Smooth muscle cell (in vitro differentiated cells): ENCODE measurements around the gene BEST3. TPM values are rescaled to one million over a fixed set of nuclear protein-coding genes. Genes with fewer than 3 reads are reported as not detected.

Experiments used
- DNase-seq: peaks from one replicate; lab custom pipeline; 2025; ENCODE audit not compliant: unreplicated experiment; lab: John Stamatoyannopoulos, UW
- H2AFZ ChIP-seq: fragments of 200-600 bp; sonication (generic); 2 replicates; pipeline ENCODE4 v1.6.0; 2016; ENCODE audit warnings: antibody characterized with exemption, low read depth, mild to moderate bottlenecking
- H3F3A ChIP-seq: fragments of 200-600 bp; sonication (generic); 2 replicates; pipeline ENCODE4 v1.6.0; 2017; ENCODE audit warnings: antibody characterized with exemption, low read depth
- H3K27ac ChIP-seq: fragments of 200-600 bp; sonication (generic); 2 replicates; pipeline ENCODE4 v1.5.1; 2016; ENCODE audit warnings: low read depth, mild to moderate bottlenecking
- H3K27me3 ChIP-seq: fragments of 200-600 bp; sonication (generic); 2 replicates; pipeline ENCODE4 v1.6.1; 2016; ENCODE audit warnings: low read depth, mild to moderate bottlenecking
- H3K36me3 ChIP-seq: fragments of 200-600 bp; sonication (generic); 2 replicates; pipeline ENCODE4 v1.5.1; 2016; ENCODE audit warnings: low read depth
- H3K4me1 ChIP-seq: fragments of 200-600 bp; sonication (generic); 2 replicates; pipeline ENCODE4 v1.5.1; 2016; ENCODE audit warnings: low read depth
- H3K4me2 ChIP-seq: fragments of 200-600 bp; sonication (generic); 2 replicates; pipeline ENCODE4 v1.6.0; 2016; ENCODE audit warnings: mild to moderate bottlenecking
- H3K4me3 ChIP-seq: fragments of 200-600 bp; sonication (generic); 2 replicates; pipeline ENCODE4 v1.5.1; 2016; ENCODE audit warnings: mild to moderate bottlenecking
- H3K79me2 ChIP-seq: fragments of 200-600 bp; sonication (generic); 2 replicates; pipeline ENCODE4 v1.6.0; 2016; ENCODE audit warnings: low read depth, mild to moderate bottlenecking
- H3K9ac ChIP-seq: fragments of 200-600 bp; sonication (generic); 2 replicates; pipeline ENCODE4 v1.6.0; 2016; ENCODE audit warnings: low read depth
- H3K9me3 ChIP-seq: fragments of 200-600 bp; sonication (generic); replicated peaks from 2 replicates; pipeline ENCODE4 v1.5.1; 2016; ENCODE audit warnings: low read depth
- H4K20me1 ChIP-seq: fragments of 200-600 bp; sonication (generic); 2 replicates; pipeline ENCODE4 v1.6.0; 2016; ENCODE audit warnings: low read depth
- WGBS: methylation state at CpG from one replicate; pipeline ENCODE4 v1.1.7; 2016; ENCODE audit warnings: low lambda C conversion rate; 5-methylcytosine and 5-hydroxymethylcytosine counted together
- polyA plus RNA-seq: library from polyadenylated mRNA; unstranded; fragments of >200 nt; fragmentation: Nextera tagmentation; extraction: Ambion mirVana; gene quantifications from 2 replicates; pipeline ENCODE4 v1.2.1, GENCODE V29; 2016
- total RNA-seq: library from RNA; depleted of rRNA; stranded (reverse); fragments of >200 nt; gene quantifications from 2 replicates; pipeline ENCODE4 v1.2.3, GENCODE V29; 2014
- TF ChIP-seq, protein P1 (sequence below): fragments of 200-600 bp; sonication (generic); IDR thresholded peaks from 2 replicates; pipeline ENCODE4 v1.5.1; 2017; ENCODE audit warnings: borderline replicate concordance, mild to moderate bottlenecking, antibody characterized with exemption; ENCODE audit not compliant: insufficient read depth, poor library complexity, severe bottlenecking

BEST3 gene
- total and polyA plus RNA-seq, 2 experiments from 2014 or later, result 4.0 TPM; not detected in 1

GRCh38 chr12:69703146-69703642 is 4.1 kb upstream of the BEST3 start:
- no peak overlapping the region for H3K4me3 ChIP-seq
- DNase-seq, result no peak
- TF ChIP-seq, protein P1, sequence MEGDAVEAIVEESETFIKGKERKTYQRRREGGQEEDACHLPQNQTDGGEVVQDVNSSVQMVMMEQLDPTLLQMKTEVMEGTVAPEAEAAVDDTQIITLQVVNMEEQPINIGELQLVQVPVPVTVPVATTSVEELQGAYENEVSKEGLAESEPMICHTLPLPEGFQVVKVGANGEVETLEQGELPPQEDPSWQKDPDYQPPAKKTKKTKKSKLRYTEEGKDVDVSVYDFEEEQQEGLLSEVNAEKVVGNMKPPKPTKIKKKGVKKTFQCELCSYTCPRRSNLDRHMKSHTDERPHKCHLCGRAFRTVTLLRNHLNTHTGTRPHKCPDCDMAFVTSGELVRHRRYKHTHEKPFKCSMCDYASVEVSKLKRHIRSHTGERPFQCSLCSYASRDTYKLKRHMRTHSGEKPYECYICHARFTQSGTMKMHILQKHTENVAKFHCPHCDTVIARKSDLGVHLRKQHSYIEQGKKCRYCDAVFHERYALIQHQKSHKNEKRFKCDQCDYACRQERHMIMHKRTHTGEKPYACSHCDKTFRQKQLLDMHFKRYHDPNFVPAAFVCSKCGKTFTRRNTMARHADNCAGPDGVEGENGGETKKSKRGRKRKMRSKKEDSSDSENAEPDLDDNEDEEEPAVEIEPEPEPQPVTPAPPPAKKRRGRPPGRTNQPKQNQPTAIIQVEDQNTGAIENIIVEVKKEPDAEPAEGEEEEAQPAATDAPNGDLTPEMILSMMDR, result no peak
- no peak overlapping the region for H2AFZ ChIP-seq
- H3K4me2 ChIP-seq, result no peak overlapping the region
- H3F3A ChIP-seq, result no peaks in the 10 kb centered on the region
- no peaks in the 10 kb centered on the region for H3K36me3 ChIP-seq
- H3K79me2 ChIP-seq, result no peaks in the 10 kb centered on the region
- H3K9me3 ChIP-seq, result no peaks in the 10 kb centered on the region
- peaks cover 2% of the 10 kb centered on the region for H3K4me1 ChIP-seq
- no peak overlapping the region for H3K27ac ChIP-seq
- WGBS, result no CpG with 5 or more reads among the region's 1 CpG
- no peaks in the 10 kb centered on the region for H3K27me3 ChIP-seq
- H4K20me1 ChIP-seq, result no peaks in the 10 kb centered on the region
- H3K9ac ChIP-seq, result no peak overlapping the region

DNA sequence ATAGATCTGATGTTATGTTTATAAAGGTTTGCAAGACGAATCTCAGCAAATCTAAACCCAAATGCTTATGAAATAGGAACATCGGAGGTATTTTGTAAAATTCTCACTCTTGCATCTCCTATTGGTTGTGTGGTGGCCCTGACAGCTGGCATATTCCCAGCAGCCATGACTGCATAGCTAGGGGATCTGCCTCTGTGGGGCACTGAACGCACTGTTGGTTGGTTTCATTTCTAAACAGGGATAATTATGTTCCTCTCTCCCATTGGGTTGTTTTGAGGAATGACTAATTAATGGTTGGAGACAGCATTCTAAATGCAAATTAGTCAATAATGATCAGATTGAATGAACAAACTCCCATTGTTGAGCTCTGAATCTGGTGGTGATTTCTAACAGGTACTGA is 2.7 kb upstream of the BEST3 start:
- no peaks in the 10 kb centered on the region for H4K20me1 ChIP-seq
- H2AFZ ChIP-seq, result peak overlapping the region; percentile 18
- no peaks in the 10 kb centered on the region for H3F3A ChIP-seq
- DNase-seq, result no peak
- H3K4me2 ChIP-seq, result no peak overlapping the region
- no peaks in the 10 kb centered on the region for H3K9me3 ChIP-seq
- H3K4me1 ChIP-seq, result peaks cover 14% of the 10 kb centered on the region
- no peaks in the 10 kb centered on the region for H3K36me3 ChIP-seq
- WGBS, result 93% methylated on average over 3 of the region's 3 CpGs
- H3K9ac ChIP-seq, result no peak overlapping the region
- no peaks in the 10 kb centered on the region for H3K27me3 ChIP-seq
- no peaks in the 10 kb centered on the region for H3K79me2 ChIP-seq
- TF ChIP-seq, protein P1, result no peak
- H3K27ac ChIP-seq, result no peak overlapping the region
- no peak overlapping the region for H3K4me3 ChIP-seq

GRCh38 chr12:69698054-69698453 is 1.0 kb downstream of the BEST3 start:
- H4K20me1 ChIP-seq, result no peaks in the 10 kb centered on the region
- no peaks in the 10 kb centered on the region for H3F3A ChIP-seq
- H3K4me3 ChIP-seq, result no peak overlapping the region
- DNase-seq, result no peak
- WGBS, result 91% methylated on average over 2 of the region's 2 CpGs
- no peak overlapping the region for H3K4me2 ChIP-seq
- H2AFZ ChIP-seq, result no peak overlapping the region
- H3K27me3 ChIP-seq, result no peaks in the 10 kb centered on the region
- no peaks in the 10 kb centered on the region for H3K9me3 ChIP-seq
- no peak overlapping the region for H3K27ac ChIP-seq
- H3K79me2 ChIP-seq, result no peaks in the 10 kb centered on the region
- no peaks in the 10 kb centered on the region for H3K36me3 ChIP-seq
- H3K9ac ChIP-seq, result no peak overlapping the region
- H3K4me1 ChIP-seq, result peaks cover 26% of the 10 kb centered on the region
- TF ChIP-seq, protein P1, result no peak

DNA sequence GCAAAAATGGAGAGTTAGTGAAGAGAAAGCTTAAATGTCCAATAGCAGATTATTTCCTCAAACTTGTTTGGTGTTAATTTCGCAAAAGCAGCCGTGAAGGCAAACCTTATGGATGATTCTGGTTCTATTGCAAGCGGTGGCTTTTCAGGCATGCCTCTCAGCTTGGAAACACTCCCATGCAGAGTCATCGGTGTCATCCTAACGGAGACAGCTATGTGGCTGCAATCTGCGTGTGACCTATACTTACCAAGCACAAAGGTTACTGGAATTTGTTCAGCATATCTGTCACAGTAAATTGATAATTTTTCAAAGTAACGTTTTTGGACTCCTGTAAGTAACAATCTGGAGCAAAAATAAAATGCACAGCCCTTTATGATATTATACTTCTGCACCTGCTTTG is 5.0 kb downstream of the BEST3 start:
- no peaks in the 10 kb centered on the region for H3K9me3 ChIP-seq
- peaks cover 36% of the 10 kb centered on the region for H3K4me1 ChIP-seq
- peaks cover 8% of the 10 kb centered on the region for H3F3A ChIP-seq
- no peaks in the 10 kb centered on the region for H3K27me3 ChIP-seq
- TF ChIP-seq, protein P1, result no peak
- H4K20me1 ChIP-seq, result no peaks in the 10 kb centered on the region
- no peak overlapping the region for H3K4me3 ChIP-seq
- no peak overlapping the region for H3K4me2 ChIP-seq
- H3K9ac ChIP-seq, result no peak overlapping the region
- H2AFZ ChIP-seq, result no peak overlapping the region
- H3K27ac ChIP-seq, result no peak overlapping the region
- 82% methylated on average over 7 of the region's 7 CpGs for WGBS
- no peaks in the 10 kb centered on the region for H3K36me3 ChIP-seq
- no peaks in the 10 kb centered on the region for H3K79me2 ChIP-seq
- no peak for DNase-seq
